ENCODE measurements around the gene KDM2A.

KDM2A gene

DNA sequence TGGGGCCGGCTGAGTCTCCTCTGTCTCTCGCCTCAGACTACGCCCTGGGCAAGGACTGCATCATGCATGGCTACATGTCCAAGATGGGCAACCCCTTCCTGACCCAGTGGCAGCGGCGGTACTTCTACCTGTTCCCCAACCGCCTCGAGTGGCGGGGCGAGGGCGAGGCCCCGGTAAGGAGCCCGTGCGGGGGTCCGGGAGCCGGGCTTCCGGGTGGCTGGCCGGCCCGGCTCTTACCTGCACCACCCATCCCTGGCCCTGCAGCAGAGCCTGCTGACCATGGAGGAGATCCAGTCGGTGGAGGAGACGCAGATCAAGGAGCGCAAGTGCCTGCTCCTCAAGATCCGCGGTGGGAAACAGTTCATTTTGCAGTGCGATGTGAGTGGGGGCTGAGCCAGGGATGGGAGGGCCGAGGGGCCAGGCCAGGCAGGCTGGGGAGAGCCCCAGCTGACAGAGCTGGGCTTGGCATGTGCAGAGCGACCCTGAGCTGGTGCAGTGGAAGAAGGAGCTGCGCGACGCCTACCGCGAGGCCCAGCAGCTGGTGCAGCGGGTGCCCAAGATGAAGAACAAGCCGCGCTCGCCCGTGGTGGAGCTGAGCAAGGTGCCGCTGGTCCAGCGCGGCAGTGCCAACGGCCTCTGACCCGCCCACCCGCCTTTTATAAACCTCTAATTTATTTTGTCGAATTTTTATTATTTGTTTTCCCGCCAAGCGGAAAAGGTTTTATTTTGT lies 165.9 kb downstream of the KDM2A start:
- DNase-seq (ENCODE audit: extremely low read depth, low read depth), result no peak
- TF ChIP-seq, protein P1, sequence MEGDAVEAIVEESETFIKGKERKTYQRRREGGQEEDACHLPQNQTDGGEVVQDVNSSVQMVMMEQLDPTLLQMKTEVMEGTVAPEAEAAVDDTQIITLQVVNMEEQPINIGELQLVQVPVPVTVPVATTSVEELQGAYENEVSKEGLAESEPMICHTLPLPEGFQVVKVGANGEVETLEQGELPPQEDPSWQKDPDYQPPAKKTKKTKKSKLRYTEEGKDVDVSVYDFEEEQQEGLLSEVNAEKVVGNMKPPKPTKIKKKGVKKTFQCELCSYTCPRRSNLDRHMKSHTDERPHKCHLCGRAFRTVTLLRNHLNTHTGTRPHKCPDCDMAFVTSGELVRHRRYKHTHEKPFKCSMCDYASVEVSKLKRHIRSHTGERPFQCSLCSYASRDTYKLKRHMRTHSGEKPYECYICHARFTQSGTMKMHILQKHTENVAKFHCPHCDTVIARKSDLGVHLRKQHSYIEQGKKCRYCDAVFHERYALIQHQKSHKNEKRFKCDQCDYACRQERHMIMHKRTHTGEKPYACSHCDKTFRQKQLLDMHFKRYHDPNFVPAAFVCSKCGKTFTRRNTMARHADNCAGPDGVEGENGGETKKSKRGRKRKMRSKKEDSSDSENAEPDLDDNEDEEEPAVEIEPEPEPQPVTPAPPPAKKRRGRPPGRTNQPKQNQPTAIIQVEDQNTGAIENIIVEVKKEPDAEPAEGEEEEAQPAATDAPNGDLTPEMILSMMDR (IDR thresholded peaks at IDR 0.05; ENCODE audit: low read depth, low read length), result no peak

DNA sequence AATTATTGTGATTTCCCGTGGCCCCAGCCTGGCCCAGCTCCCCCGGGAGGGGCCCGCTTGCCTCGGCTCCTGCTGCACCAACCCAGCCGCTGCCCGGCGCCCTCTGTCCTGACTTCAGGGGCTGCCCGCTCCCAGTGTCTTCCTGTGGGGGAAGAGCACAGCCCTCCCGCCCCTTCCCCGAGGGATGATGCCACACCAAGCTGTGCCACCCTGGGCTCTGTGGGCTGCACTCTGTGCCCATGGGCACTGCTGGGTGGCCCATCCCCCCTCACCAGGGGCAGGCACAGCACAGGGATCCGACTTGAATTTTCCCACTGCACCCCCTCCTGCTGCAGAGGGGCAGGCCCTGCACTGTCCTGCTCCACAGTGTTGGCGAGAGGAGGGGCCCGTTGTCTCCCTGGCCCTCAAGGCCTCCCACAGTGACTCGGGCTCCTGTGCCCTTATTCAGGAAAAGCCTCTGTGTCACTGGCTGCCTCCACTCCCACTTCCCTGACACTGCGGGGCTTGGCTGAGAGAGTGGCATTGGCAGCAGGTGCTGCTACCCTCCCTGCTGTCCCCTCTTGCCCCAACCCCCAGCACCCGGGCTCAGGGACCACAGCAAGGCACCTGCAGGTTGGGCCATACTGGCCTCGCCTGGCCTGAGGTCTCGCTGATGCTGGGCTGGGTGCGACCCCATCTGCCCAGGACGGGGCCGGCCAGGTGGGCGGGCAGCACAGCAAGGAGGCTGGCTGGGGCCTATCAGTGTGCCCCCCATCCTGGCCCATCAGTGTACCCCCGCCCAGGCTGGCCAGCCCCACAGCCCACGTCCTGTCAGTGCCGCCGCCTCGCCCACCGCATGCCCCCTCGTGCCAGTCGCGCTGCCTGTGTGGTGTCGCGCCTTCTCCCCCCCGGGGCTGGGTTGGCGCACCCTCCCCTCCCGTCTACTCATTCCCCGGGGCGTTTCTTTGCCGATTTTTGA lies 166.8 kb downstream of the KDM2A start:
- no peak for DNase-seq (ENCODE audit: extremely low read depth, low read depth)
- TF ChIP-seq, protein P1 (IDR thresholded peaks at IDR 0.05; ENCODE audit: low read depth, low read length), result no peak

DNA sequence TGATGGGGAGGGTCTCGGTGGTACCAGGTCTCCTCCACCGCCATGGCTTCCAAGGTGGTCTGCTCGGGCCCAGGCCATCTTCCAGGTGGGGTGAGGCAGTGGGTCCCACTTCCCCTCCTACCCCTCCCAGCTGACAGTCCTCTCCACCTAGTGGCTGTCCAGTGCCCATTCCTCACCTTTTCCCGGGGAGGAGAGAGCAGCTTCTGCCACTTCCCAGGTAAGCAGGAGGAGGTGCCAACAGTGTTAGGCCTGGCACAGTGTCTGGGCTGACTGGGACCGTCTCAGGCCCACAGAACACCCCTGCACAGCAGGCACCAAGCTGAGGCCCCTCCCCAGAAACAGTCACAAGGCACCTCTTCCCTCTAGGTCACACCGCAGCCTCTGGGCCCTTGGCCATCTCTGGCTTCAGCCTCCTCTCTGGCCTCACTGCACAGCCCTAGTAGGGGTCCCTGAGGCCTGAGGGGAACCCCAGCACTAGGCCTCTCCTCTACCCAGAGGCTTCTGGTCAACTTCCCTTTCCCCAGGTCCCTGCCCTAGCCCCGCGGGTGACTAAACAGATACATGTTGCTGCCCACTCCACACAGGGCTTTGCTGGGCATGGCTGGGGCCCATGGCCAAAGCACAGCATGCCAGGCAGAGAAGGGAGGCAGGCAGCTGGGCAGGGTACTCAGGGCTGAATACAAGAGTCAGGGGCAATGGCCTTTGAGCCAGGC lies 167.7 kb downstream of the KDM2A start:
- TF ChIP-seq, protein P1 (IDR thresholded peaks at IDR 0.05; ENCODE audit: low read depth, low read length), result no peak
- no peak for DNase-seq (ENCODE audit: extremely low read depth, low read depth)

DNA sequence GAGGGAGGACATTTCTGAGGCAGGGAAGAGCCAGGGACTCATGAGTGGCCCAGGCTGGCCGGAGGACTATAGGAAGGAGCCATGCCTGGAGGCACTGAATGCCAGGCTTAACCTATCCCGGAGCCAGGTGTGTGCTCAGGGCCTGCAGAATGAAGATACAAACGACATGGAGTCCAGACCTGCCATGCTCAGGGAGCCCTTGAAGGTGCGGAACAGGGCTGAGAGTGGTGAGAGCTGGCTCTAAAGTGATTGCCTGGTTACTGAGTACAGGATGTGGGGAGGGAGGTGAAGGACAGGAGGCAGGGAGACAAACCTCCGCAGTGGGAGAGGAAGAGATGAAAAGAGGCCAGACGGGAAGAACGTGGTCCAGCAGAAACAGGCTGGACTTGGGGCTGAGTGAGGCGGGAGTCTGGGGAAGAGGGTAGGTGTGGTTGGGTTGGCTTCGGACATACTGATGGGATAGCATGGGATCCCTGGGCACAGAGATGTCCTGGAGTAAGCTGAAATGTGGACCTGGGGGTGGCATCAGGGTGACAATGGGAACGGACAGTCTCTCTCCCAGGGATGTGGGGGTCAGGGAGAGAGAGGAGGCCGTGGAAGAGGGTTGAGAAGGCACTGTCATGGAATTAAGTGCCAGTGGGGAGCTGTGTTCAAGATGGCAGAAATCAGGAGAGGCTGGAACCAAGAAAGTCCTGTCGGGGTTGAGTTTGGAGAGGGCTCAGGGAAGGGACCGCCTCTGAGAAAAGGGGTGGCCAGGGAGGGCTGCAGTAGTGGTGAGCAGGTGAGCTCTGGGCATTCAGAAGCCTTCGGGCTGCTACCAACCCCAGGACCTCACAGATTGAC lies 168.5 kb downstream of the KDM2A start:
- no peak for DNase-seq (ENCODE audit: extremely low read depth, low read depth)
- TF ChIP-seq, protein P1 (IDR thresholded peaks at IDR 0.05; ENCODE audit: low read depth, low read length), result no peak

DNA sequence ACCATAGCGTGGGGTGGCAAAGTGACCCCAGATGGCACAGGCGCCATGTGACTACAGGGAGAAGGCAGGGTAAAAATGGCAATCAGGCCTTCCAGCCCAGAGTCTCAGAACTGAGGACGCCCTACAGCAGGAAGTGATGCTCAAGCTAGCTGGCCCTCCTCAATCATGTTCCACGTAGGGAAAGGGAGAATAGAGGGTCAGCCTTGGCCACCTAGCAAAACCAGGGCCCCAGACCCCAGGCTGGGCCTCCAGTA lies 169.1 kb downstream of the KDM2A start:
- DNase-seq (ENCODE audit: extremely low read depth, low read depth), result no peak
- TF ChIP-seq, protein P1 (IDR thresholded peaks at IDR 0.05; ENCODE audit: low read depth, low read length), result no peak

DNA sequence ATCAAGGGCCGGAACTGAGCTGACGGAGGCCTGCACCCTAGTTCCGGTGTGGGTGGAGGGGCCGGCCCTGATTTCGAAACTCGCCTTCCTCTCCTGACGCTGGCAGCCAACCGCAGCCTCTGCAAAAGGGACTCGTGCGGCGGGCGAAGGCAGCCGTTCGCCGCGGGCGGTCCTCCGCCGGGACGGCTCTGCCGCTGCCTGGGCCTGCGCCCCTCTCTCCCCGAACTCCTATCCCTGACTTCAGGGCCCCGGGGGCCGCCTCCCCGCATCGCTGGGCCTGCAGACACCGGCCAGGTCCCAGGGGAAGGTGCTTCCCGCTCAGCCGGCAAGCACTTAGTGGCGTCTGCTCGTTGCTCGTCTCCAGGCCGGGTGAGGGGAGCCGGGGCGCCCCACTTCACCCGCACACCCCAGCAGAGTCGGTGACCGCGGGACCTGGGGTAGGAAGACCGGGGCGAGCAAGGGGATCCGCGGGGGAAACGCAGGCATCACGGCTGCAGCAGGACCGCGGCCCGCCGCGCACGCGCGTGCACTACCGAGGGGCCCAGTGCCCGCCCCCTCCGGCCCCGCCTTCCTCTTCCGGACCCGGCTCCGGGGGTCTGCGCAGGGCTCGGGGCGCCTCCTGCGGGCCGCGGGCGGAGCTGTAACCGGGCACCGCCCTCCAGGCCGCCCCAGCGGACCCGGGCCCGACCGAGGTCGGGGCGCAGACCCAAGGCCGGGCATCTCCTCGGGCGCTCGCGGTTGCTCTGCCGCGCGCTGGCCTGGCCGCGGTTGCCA lies 169.6 kb downstream of the KDM2A start:
- TF ChIP-seq, protein P1 (IDR thresholded peaks at IDR 0.05; ENCODE audit: low read depth, low read length), result peak; percentile 16
- DNase-seq (ENCODE audit: extremely low read depth, low read depth), result no peak

Data from AG09319 (cell line).